Measurements from ENCODE around the gene IPCEF1. TPM values are rescaled to one million over a fixed set of nuclear protein-coding genes. Genes with fewer than 3 reads are reported as not detected.

The IPCEF1 gene
- total RNA-seq, 3 donors from 2014 or later (not counting 1 experiment from before 2014, with no cell fraction given) = 31.4 to 53.2 (median 45.5) TPM

Other genes with a start within 250 kb of the IPCEF1 start
- under 1 TPM in 1 of 3 donors, not detected in 2; 0.18 TPM for gene CNKSR3, start 153.9 kb upstream of the IPCEF1 start, total RNA-seq